GM19468 (cell line): ENCODE results near the gene LRRC9.
A peak's percentile ranks its signal among the peaks of the same experiment; 100 is the strongest.
"Not testable (repeated sequence)": the region's sequence is repeated elsewhere in the genome, so short reads cannot be mapped to it uniquely, and the experiment has no call there.

Experiments used
- ATAC-seq: cut with Tn5 transposase; IDR thresholded peaks from one replicate; pipeline ENCODE4 v1.9.1; 2021; ENCODE audit warnings: mild to moderate bottlenecking, moderate library complexity, moderate number of reproducible peaks; ENCODE audit not compliant: unreplicated experiment; ENCODE audit errors: extremely low read depth

Gene LRRC9

GRCh38 chr14:59944909-59945308, 25.0 kb downstream of the LRRC9 start:
- ATAC-seq, result no peak

- not testable (repeated sequence) for ATAC-seq
Measured at GRCh38 chr14:59952141-59952540, 32.2 kb downstream of the LRRC9 start.

- ATAC-seq, result not testable (repeated sequence)
Measured at GRCh38 chr14:59957890-59958289, 37.9 kb downstream of the LRRC9 start.

- no peak for ATAC-seq
Measured at GRCh38 chr14:59959668-59960067, 39.7 kb downstream of the LRRC9 start.

- peak; percentile 34 for ATAC-seq
Measured at GRCh38 chr14:59961518-59962062, 41.6 kb downstream of the LRRC9 start.

GRCh38 chr14:59964251-59965007, 44.5 kb downstream of the LRRC9 start:
- ATAC-seq, result peak; percentile 7

- ATAC-seq, result no peak
Measured at GRCh38 chr14:59969319-59969718, 49.4 kb downstream of the LRRC9 start.

GRCh38 chr14:59981564-59981963, 61.6 kb downstream of the LRRC9 start:
- no peak for ATAC-seq

GRCh38 chr14:59983048-59983447, 63.1 kb downstream of the LRRC9 start:
- no peak for ATAC-seq

- no peak for ATAC-seq
Measured at GRCh38 chr14:59986556-59987059, 66.7 kb downstream of the LRRC9 start.

GRCh38 chr14:59997449-59997848, 77.5 kb downstream of the LRRC9 start:
- no peak for ATAC-seq

GRCh38 chr14:59997966-59998365, 78.0 kb downstream of the LRRC9 start:
- ATAC-seq, result no peak

- ATAC-seq, result no peak
Measured at GRCh38 chr14:59998564-59998963, 78.6 kb downstream of the LRRC9 start.

GRCh38 chr14:60002819-60003492, 83.0 kb downstream of the LRRC9 start:
- no peak for ATAC-seq

- ATAC-seq, result no peak
Measured at GRCh38 chr14:60003991-60004390, 84.0 kb downstream of the LRRC9 start.

GRCh38 chr14:60008042-60008441, 88.1 kb downstream of the LRRC9 start:
- no peak for ATAC-seq

GRCh38 chr14:60010263-60010662, 90.3 kb downstream of the LRRC9 start:
- not testable (repeated sequence) for ATAC-seq

GRCh38 chr14:60014402-60014801, 94.5 kb downstream of the LRRC9 start:
- ATAC-seq, result no peak

GRCh38 chr14:60021619-60022018, 101.7 kb downstream of the LRRC9 start:
- no peak for ATAC-seq

GRCh38 chr14:60025571-60025970, 105.6 kb downstream of the LRRC9 start:
- ATAC-seq, result no peak

- ATAC-seq, result no peak
Measured at GRCh38 chr14:60035177-60035576, 115.2 kb downstream of the LRRC9 start.
